ENCODE data around the gene ZNHIT6.

- TF ChIP-seq CTCF (IDR thresholded peaks at IDR 0.05; ENCODE audit: insufficient read depth, low read depth, low read length) (no peak), EZH2 (IDR thresholded peaks at IDR 0.05; ENCODE audit: insufficient read depth, low read length) (no peak)
Observed at GRCh38 chr1:85743814-85744213, 35.6 kb upstream of the ZNHIT6 start.

Data from astrocyte (in vitro differentiated cells and primary cell).